ENCODE results near the gene APBA1.

APBA1 gene

GRCh38 chr9:69674112-69674685 lies 2.0 kb upstream of the APBA1 start:
- TF ChIP-seq, protein P1, sequence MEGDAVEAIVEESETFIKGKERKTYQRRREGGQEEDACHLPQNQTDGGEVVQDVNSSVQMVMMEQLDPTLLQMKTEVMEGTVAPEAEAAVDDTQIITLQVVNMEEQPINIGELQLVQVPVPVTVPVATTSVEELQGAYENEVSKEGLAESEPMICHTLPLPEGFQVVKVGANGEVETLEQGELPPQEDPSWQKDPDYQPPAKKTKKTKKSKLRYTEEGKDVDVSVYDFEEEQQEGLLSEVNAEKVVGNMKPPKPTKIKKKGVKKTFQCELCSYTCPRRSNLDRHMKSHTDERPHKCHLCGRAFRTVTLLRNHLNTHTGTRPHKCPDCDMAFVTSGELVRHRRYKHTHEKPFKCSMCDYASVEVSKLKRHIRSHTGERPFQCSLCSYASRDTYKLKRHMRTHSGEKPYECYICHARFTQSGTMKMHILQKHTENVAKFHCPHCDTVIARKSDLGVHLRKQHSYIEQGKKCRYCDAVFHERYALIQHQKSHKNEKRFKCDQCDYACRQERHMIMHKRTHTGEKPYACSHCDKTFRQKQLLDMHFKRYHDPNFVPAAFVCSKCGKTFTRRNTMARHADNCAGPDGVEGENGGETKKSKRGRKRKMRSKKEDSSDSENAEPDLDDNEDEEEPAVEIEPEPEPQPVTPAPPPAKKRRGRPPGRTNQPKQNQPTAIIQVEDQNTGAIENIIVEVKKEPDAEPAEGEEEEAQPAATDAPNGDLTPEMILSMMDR (conservative IDR thresholded peaks at IDR 0.05; ENCODE audit: low read length): no peak
- DNase-seq (ENCODE audit: low read depth): no peak
- no peak overlapping the region for H3K4me3 ChIP-seq (ENCODE audit: low read length)

GRCh38 chr9:69673311-69673640 lies 1.1 kb upstream of the APBA1 start:
- TF ChIP-seq, protein P1 (conservative IDR thresholded peaks at IDR 0.05; ENCODE audit: low read length): no peak
- peak overlapping the region; percentile 86 for H3K4me3 ChIP-seq (ENCODE audit: low read length)

DNA sequence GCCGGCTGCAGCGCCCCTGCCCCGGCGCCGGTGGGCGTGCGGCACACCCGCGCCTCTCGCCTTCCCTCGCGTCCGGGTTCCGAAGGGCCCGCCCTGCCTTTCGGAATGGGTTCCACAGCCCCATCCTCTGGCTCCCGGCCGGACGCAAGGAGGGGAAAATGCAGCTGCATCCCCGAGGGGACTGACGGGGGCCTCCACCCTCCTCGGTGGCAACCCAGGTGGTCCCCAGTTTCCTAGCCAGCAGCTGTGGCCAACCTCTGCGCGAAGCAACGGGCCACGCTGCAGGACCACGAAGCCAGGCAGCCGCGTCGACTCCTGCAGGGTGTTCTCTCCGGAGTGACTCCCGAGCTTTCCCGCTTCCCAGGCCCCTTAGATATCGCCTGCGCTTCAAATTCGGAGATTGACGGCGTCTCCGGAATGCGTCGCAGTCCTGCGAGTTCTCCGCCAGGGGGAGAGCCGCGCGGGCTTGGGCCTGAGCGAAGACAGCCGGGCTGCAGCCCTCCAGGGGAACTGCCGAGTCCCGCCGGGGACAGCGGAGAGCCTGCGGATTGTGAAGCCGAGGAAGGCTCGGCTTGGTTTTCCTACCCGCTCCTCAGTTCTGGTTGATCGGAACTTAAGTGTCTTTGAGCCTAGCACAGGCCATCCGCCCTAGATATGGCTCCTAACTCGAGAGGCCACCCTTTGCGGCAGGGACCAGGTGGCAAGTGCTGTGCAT lies 582 bp upstream of the APBA1 start:
- DNase-seq (ENCODE audit: low read depth): peak; percentile 84
- TF ChIP-seq, protein P1 (conservative IDR thresholded peaks at IDR 0.05; ENCODE audit: low read length): peak; percentile 80
- H3K4me3 ChIP-seq (ENCODE audit: low read length): peak overlapping the region; percentile 86

More at GRCh38 chr9:69673311-69673640, 1.1 kb upstream of the APBA1 start:
- no peak for DNase-seq (ENCODE audit: low read depth)

DNA sequence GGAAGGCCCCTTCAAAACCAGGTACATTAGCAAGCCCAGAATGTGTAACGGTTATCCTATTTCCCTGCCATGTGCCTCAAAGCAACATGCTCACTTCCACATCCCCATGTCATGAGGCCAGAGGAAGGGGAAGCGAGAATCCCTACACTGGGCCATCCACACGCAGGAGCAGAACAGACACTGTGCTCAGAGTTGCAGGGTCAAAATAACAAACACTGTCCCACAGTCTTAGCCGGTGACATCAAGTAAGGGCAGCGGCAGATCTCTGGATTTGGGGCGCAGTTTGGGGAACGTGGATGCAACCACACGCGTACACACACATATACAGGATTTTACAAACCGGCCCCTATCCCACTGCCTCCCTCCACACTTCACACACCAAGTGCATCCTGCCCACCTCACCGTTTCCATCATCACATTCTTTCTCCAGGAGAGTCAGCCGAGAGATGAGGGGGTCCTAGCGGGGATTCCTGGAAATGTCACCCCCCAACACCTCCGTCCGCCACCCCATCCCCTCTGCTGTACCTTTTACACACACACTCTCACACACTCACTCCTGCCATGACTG lies 776 bp downstream of the APBA1 start:
- TF ChIP-seq, protein P1 (conservative IDR thresholded peaks at IDR 0.05; ENCODE audit: low read length): no peak
- no peak for DNase-seq (ENCODE audit: low read depth)
- peak overlapping the region; percentile 70 for H3K4me3 ChIP-seq (ENCODE audit: low read length)

- TF ChIP-seq, protein P1 (conservative IDR thresholded peaks at IDR 0.05; ENCODE audit: low read length): no peak
- no peak overlapping the region for H3K4me3 ChIP-seq (ENCODE audit: low read length)
- DNase-seq (ENCODE audit: low read depth): peak; percentile 26
These were observed 4.9 kb downstream of the APBA1 start for GRCh38 chr9:69667306-69667705.

GRCh38 chr9:69660304-69660703 lies 11.9 kb downstream of the APBA1 start:
- H3K4me3 ChIP-seq (ENCODE audit: low read length): no peak overlapping the region
- DNase-seq (ENCODE audit: low read depth): no peak
- TF ChIP-seq, protein P1 (conservative IDR thresholded peaks at IDR 0.05; ENCODE audit: low read length): no peak

Measured in AG10803 (cell line).